Left lung (tissue), 14 donors: Measurements from ENCODE around the gene CCDC142. TPM values are rescaled to one million over a fixed set of nuclear protein-coding genes. Genes with fewer than 3 reads are reported as not detected.

Experiments used
- ATAC-seq: fragments of 200-7000 bp; cut with Tn5 transposase; one replicate; pipeline ENCODE4 v1.9.1; 2020; ENCODE audit warnings: moderate library complexity
- DNase-seq, 4 donors: peaks; one replicate each; pipeline ENCODE4 v3.0.0-alpha.2; 2013 to 2020
- H3K27ac ChIP-seq, 2 donors: fragments of 200-600 bp; sonication (generic) in 1 of 2; one replicate each; pipeline versions ENCODE4 v1.5.0 to v1.8.0; 2020 to 2021
- H3K27me3 ChIP-seq, 2 donors: fragments of 200-600 bp; sonication (generic) in 1 of 2; one replicate each; pipeline versions ENCODE4 v1.5.0 to v1.8.0; 2020 to 2021
- H3K36me3 ChIP-seq, 2 donors: fragments of 200-600 bp; sonication (generic) in 1 of 2; one replicate each; pipeline versions ENCODE4 v1.5.0 to v1.8.0; 2020 to 2021
- H3K4me1 ChIP-seq, 2 donors: fragments of 200-600 bp; one replicate each; pipeline ENCODE4 v1.8.0; 2021
- H3K4me3 ChIP-seq, 2 donors: fragments of 200-600 bp; sonication (generic) in 1 of 2; one replicate each; pipeline versions ENCODE4 v1.5.0 to v1.8.0; 2020 to 2021; ENCODE audit warnings: mild to moderate bottlenecking in 1 of 2
- H3K9me3 ChIP-seq, 2 donors: fragments of 200-600 bp; sonication (generic) in 1 of 2; one replicate each; pipeline versions ENCODE4 v1.5.0 to v1.8.0; 2020 to 2021
- intact Hi-C, 2 donors: fragments of 100-400 bp; cut with DNase I; formaldehyde crosslinking; loops; one replicate each; pipeline versions ENCODE4 v1.11.2 to v1.14.2; 2022
- long read RNA-seq, 12 donors: library from polyadenylated mRNA in 2 of 12; unstranded in 2 of 12; transcript quantifications; one replicate each; pipeline ENCODE4 v2.0.0 and lab custom pipeline, GENCODE V29; 2019 to 2026
- polyA plus RNA-seq, 6 donors: library from polyadenylated mRNA; unstranded; fragments of 120-200 nt; gene quantifications; one replicate each; pipeline ENCODE4 v1.2.1, GENCODE V29; 2013; ENCODE audit not compliant: insufficient read length in 6 of 6
- total RNA-seq, 2 donors: library from RNA; stranded (reverse); fragmentation: NEBNext Ultra II Directional; extraction: Animal tissue kit (Norgen Biotek cat#: 25700); gene quantifications; one replicate each; pipeline ENCODE4 v1.2.1, GENCODE V29; 2021
- TF ChIP-seq, protein P1 (sequence below), 2 donors: fragments of 200-600 bp; sonication (generic) in 1 of 2; IDR thresholded peaks; one replicate each; pipeline versions ENCODE4 v1.5.0 to v1.8.0; 2021; ENCODE audit warnings: antibody characterized with exemption in 2 of 2
- donor health status: DM: no; HTN: yes; CAD: no.
- donor health status: DM: no; HTN: no; CAD: no.

Gene CCDC142, protein sequence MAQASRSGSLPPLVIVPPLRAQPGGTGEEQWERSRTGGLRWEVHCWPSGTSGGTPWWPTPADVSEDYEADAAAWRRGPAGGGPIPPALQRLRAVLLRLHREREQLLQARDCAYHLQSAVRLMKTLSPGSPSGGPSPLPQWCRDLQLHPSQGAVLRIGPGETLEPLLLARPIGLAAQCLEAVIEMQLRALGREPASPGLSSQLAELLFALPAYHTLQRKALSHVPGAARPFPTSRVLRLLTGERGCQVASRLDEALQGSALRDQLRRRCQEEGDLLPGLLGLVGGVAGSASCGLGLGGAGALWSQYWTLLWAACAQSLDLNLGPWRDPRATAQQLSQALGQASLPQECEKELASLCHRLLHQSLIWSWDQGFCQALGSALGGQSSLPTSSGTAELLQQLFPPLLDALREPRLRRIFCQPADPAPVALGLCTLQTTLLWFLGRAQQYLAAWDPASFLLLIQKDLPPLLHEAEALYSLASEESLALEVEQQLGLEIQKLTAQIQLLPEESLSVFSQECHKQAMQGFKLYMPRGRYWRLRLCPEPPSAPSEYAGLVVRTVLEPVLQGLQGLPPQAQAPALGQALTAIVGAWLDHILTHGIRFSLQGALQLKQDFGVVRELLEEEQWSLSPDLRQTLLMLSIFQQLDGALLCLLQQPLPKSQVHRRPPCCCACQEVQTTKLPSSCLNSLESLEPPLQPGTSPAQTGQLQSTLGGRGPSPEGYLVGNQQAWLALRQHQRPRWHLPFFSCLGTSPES
- total RNA-seq (10 to 100 TPM; 12.1 to 17.5 TPM), polyA plus RNA-seq (10 to 100 TPM; 13.7 to 18.6 (median 17.4) TPM)
- long read RNA-seq, donor 1: 0 reads
- long read RNA-seq, donor 2, partial matches to known transcripts: 54 of 54 reads
- long read RNA-seq, donor 2, other reads (novel, unspliced or antisense): 0 of 54 reads
- long read RNA-seq, donor 3: 0 reads
- long read RNA-seq, donor 4, partial matches to known transcripts: 1 of 1 reads
- long read RNA-seq, donor 4, other reads (novel, unspliced or antisense): 0 of 1 reads
- long read RNA-seq, donor 5: 0 reads
- long read RNA-seq, donor 6: 0 reads
- long read RNA-seq, donor 7, partial matches to known transcripts: 0 of 3 reads
- long read RNA-seq, donor 7, other reads (novel, unspliced or antisense): 0 of 3 reads
- long read RNA-seq, donor 8, partial matches to known transcripts: 0 of 3 reads
- long read RNA-seq, donor 8, other reads (novel, unspliced or antisense): 0 of 3 reads
- long read RNA-seq, donor 9: 0 reads
- long read RNA-seq, donor 10, partial matches to known transcripts: 0 of 2 reads
- long read RNA-seq, donor 10, other reads (novel, unspliced or antisense): 2 of 2 reads
- long read RNA-seq, donor 11: 0 reads
- long read RNA-seq, donor 12, partial matches to known transcripts: 0 of 1 reads
- long read RNA-seq, donor 12, other reads (novel, unspliced or antisense): 0 of 1 reads

DNA sequence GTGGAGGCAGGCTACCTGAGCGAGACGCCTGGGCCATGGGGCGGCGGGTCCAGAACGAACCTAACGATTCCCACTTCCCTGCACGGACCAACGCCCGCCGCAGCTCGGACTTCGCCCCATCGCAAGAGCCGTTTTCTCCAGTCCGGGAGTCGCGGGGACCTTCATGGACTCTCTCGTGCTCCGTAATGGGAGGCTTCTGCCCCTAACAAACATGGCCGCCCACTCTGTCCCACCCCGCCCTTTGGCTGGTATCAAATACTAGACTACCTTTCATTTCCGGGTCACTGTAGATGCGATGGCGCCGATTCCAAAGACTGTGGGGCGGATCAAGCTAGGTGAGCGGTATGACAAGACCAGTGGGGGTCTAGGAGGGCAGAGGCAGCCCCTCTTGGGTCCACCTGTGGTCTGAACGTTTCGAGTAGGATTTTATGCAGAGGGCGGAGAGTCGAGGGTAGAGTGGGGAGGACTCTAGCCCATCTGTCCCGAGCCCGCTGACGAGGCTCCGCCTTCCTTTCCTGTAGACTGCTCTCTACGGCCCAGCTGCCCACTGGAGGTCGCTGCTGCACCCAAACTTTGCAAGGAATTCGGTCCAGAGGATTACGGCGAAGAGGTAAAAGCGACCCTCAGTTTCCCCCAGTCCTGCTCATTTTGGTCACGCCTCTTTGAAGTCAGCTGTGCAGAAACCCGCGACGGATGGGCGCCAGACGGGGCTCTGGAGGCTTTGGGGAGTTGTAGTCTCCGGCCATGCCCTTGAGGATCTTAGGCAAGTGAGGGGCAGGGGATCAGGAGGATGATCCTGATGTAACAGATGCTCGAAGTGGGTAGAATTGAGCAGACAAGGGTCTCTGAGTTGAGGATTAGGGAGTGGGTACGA is at the start of gene CCDC142, which contains the start of gene TTC31:
Gene CCDC142, minus strand, starts transcription at position 198 of the 874 bp plus-strand sequence. Its CDS starts 161 bp downstream, at position 37.
Gene TTC31, plus strand, starts transcription at position 281 of the 874 bp plus-strand sequence. Its CDS starts 15 bp downstream, at position 296.
- TF ChIP-seq, protein P1, sequence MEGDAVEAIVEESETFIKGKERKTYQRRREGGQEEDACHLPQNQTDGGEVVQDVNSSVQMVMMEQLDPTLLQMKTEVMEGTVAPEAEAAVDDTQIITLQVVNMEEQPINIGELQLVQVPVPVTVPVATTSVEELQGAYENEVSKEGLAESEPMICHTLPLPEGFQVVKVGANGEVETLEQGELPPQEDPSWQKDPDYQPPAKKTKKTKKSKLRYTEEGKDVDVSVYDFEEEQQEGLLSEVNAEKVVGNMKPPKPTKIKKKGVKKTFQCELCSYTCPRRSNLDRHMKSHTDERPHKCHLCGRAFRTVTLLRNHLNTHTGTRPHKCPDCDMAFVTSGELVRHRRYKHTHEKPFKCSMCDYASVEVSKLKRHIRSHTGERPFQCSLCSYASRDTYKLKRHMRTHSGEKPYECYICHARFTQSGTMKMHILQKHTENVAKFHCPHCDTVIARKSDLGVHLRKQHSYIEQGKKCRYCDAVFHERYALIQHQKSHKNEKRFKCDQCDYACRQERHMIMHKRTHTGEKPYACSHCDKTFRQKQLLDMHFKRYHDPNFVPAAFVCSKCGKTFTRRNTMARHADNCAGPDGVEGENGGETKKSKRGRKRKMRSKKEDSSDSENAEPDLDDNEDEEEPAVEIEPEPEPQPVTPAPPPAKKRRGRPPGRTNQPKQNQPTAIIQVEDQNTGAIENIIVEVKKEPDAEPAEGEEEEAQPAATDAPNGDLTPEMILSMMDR (IDR thresholded peaks at IDR 0.05): peak; percentile 65 to 89
- peaks cover 19 to 44% of the 10 kb centered on the region in 2 donors for H3K4me1 ChIP-seq
- H3K27me3 ChIP-seq: no peaks in the 10 kb centered on the region
- peak within 1 kb of the TSS; percentile 89 to 94 for H3K27ac ChIP-seq
- no peaks in the 10 kb centered on the region for H3K9me3 ChIP-seq
- peak; percentile 96 to 99 (median 96) for DNase-seq
- intact Hi-C loops: loop anchor here in 1 of 2 donors (5.0 kb wide), 1 partner anchor 104 kb away; no protein-coding TSS in a partner anchor
- peak; percentile 97 for ATAC-seq
- peaks cover 0 to 38% of the 10 kb centered on the region in 2 donors for H3K36me3 ChIP-seq
- peak within 1 kb of the TSS; percentile 84 to 96 for H3K4me3 ChIP-seq

DNA sequence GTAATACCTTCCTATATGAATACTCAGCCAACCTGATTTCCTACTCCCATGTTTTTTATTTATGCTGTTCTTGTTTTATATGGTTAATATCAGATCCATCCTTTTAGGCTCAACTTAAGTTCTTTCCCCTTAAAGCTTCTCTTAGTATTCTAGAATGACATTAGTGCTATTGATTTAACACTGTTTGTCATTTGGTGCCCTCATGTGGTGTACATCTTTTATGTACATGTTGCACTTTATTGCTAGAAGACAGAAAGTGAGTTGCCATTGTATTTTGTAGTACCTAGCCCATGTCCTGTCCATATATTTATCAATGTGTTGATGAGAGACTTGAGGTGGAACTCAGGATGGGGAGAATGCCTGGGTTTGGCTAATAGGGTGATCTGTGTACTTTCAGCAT is 49.4 kb upstream of the CCDC142 start:
- no peak overlapping the region for H3K4me3 ChIP-seq
- H3K27me3 ChIP-seq: no peaks in the 10 kb centered on the region
- TF ChIP-seq, protein P1 (IDR thresholded peaks at IDR 0.05): no peak
- no peak overlapping the region for H3K27ac ChIP-seq
- DNase-seq: peak in 1 of 4 donors; percentile 29
- H3K4me1 ChIP-seq: peaks cover 11 to 30% of the 10 kb centered on the region in 2 donors
- intact Hi-C loops: no loop called here
- H3K9me3 ChIP-seq: no peaks in the 10 kb centered on the region
- no peak for ATAC-seq
- H3K36me3 ChIP-seq: peaks cover 0 to 27% of the 10 kb centered on the region in 2 donors

DNA sequence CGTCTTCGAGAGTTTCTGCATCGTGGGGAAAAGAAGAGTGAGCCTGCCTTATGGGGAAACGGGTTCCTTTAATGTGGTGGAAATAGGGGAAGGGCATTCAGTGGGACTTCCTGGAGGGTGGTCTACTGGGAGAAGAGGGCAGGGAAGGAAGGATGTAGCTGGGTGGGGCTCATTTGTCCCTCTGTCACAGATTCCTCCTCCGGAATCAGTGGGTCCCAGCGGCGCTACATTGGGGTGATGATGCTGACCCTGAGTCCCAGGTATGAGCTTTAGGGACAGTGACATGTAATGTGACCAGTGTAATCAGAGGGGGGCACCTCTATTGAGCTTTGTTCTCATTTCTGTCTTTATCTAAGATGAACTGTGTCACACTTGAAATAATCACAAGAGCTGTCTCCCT is 48.9 kb upstream of the CCDC142 start:
- DNase-seq (no peak), ATAC-seq (no peak)
- Histone ChIP-seq H3K4me1 (peaks cover 11 to 30% of the 10 kb centered on the region in 2 donors), H3K9me3 (no peaks in the 10 kb centered on the region), H3K4me3 (peak overlapping the region in 1 of 2 donors; percentile 89), H3K27ac (no peak overlapping the region), H3K36me3 (peaks cover 0 to 33% of the 10 kb centered on the region in 2 donors), H3K27me3 (no peaks in the 10 kb centered on the region)
- intact Hi-C loops: no loop called here
- TF ChIP-seq, protein P1 (IDR thresholded peaks at IDR 0.05): no peak
